Astrocyte of the cerebellum (primary cell): ENCODE results near the gene ZNF749.

ENCODE experiments used
- DNase-seq: peaks from one replicate; pipeline ENCODE4 v3.0.0-alpha.2; 2011; ENCODE audit warnings: low read depth
- H3K4me3 ChIP-seq: 2 replicates; pipeline ENCODE4 v1.5.1; 2011; ENCODE audit warnings: mild to moderate bottlenecking, low read depth, low read length, moderate library complexity
- CTCF ChIP-seq: IDR thresholded peaks from 2 replicates; pipeline ENCODE4 v1.5.1; 2012; ENCODE audit warnings: low read length, low read depth, moderate library complexity, mild to moderate bottlenecking; ENCODE audit errors: missing control alignments
- in situ Hi-C: cut with HindIII; loops from 2 replicates; pipeline ENCODE4 v1.10.0; 2017; ENCODE audit warnings: low sequenced_read_pairs

Gene ZNF749

GRCh38 chr19:57436417-57436816, 1.3 kb downstream of the ZNF749 start:
- no peak for TF ChIP-seq CTCF
- in situ Hi-C loops = no loop called here
- no peak for DNase-seq
- peak overlapping the region; percentile 91 for H3K4me3 ChIP-seq

GRCh38 chr19:57437931-57438330, 2.8 kb downstream of the ZNF749 start:
- no peak overlapping the region for H3K4me3 ChIP-seq
- in situ Hi-C loops = no loop called here
- TF ChIP-seq CTCF = no peak
- no peak for DNase-seq

GRCh38 chr19:57438925-57439324, 3.8 kb downstream of the ZNF749 start:
- DNase-seq = no peak
- TF ChIP-seq CTCF = no peak
- in situ Hi-C loops = no loop called here
- H3K4me3 ChIP-seq = no peak overlapping the region

- no peak for DNase-seq
- no peak for TF ChIP-seq CTCF
- H3K4me3 ChIP-seq = no peak overlapping the region
- in situ Hi-C loops = no loop called here
These were observed 7.0 kb downstream of the ZNF749 start for GRCh38 chr19:57441979-57442752.

- DNase-seq = no peak
- TF ChIP-seq CTCF = no peak
- H3K4me3 ChIP-seq = no peak overlapping the region
- in situ Hi-C loops = no loop called here
These were observed 8.1 kb downstream of the ZNF749 start for GRCh38 chr19:57443121-57443696.

GRCh38 chr19:57452307-57452706, 17.2 kb downstream of the ZNF749 start:
- TF ChIP-seq CTCF = no peak
- in situ Hi-C loops = no loop called here

More at GRCh38 chr19:57452307-57452706, 17.2 kb downstream of the ZNF749 start:
- no peak overlapping the region for H3K4me3 ChIP-seq
- no peak for DNase-seq
